GM10266 (cell line): Measurements from ENCODE around the gene GREB1L.

ENCODE experiments used
- DNase-seq: peaks from one replicate; pipeline ENCODE4 v3.0.0; 2012; ENCODE audit errors: extremely low spot score
- TF ChIP-seq, protein P1 (sequence below): IDR thresholded peaks from 2 replicates; pipeline ENCODE4 v1.5.1; 2012; ENCODE audit warnings: mild to moderate bottlenecking, low read depth; ENCODE audit not compliant: control insufficient read depth, insufficient read depth; ENCODE audit errors: missing control alignments

GREB1L gene

DNA sequence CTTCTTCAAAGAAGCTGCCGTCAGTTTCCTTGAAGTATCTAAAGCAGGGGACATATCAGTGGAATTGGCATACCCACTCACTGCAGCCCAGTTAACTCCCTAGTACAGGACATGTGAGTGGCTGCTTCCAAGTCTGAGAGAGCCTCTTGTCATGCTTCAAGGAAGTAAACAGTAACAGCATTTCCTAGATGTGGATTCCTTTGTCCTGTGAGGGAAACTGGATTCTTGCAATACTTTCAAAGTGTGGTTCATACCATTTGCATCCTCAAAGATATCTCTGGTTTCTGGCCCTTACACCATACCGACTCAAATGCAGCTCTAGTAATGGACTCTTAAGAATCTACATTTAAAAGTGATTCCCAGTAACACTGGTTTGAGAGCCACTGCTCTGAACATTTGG is 271.3 kb downstream of the GREB1L start:
- no peak for DNase-seq
- TF ChIP-seq, protein P1, sequence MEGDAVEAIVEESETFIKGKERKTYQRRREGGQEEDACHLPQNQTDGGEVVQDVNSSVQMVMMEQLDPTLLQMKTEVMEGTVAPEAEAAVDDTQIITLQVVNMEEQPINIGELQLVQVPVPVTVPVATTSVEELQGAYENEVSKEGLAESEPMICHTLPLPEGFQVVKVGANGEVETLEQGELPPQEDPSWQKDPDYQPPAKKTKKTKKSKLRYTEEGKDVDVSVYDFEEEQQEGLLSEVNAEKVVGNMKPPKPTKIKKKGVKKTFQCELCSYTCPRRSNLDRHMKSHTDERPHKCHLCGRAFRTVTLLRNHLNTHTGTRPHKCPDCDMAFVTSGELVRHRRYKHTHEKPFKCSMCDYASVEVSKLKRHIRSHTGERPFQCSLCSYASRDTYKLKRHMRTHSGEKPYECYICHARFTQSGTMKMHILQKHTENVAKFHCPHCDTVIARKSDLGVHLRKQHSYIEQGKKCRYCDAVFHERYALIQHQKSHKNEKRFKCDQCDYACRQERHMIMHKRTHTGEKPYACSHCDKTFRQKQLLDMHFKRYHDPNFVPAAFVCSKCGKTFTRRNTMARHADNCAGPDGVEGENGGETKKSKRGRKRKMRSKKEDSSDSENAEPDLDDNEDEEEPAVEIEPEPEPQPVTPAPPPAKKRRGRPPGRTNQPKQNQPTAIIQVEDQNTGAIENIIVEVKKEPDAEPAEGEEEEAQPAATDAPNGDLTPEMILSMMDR = no peak

DNA sequence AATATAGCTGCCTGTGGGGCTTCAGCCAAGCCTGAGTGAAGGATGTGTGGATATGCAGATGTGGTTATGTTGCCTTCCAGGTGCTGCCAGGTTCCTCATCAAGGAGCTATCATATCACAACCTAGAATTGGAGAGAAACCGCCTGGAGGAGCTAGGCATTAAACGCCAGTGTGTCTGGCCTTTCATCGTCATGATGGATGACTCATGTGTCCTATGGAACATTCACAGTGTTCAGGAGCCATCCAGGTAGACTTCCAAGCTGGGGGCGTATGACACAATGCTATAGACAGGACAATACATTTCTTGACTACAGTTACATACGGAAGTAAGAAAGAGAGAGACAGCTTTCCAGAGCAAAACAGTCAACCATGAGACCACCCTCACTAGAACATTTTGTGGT is 271.7 kb downstream of the GREB1L start:
- DNase-seq = no peak
- TF ChIP-seq, protein P1 = no peak

DNA sequence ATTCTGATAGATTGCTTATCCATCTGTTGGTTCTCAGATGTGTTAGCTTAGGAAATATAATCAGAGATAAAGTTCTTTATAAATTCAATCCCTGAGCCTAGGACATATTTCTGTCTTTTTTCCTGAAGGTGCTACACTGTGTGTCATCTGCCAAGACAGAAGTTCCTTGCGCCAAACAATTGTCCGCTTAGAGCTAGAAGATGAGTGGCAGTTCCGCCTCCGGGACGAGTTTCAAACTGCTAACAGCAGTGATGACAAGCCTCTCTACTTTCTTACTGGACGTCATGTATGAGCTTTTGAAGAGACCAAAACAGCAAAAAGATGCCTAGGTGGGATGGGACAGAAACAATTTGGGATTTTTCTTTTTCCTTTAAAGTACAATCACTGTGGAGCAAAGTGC is 280.5 kb downstream of the GREB1L start:
- TF ChIP-seq, protein P1 = no peak
- no peak for DNase-seq

DNA sequence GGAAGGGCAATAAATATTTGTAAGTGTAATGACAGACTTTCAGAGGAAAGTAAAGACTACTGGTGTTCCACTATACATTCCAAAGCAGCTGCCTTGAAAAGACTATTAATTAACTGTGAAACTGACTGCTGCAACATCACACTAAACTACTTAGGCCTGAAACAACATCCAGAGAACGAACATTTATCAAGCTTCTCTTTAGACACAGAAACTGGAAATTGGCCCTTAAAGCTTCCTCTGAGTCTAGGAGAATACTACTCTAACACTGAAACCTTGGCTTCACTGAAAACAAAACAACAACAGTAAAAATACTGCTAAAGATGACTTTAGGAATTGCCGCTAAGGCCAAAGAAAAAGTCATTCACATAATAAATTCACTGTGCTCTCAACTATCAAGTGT is 283.9 kb downstream of the GREB1L start:
- no peak for DNase-seq
- TF ChIP-seq, protein P1 = no peak

DNA sequence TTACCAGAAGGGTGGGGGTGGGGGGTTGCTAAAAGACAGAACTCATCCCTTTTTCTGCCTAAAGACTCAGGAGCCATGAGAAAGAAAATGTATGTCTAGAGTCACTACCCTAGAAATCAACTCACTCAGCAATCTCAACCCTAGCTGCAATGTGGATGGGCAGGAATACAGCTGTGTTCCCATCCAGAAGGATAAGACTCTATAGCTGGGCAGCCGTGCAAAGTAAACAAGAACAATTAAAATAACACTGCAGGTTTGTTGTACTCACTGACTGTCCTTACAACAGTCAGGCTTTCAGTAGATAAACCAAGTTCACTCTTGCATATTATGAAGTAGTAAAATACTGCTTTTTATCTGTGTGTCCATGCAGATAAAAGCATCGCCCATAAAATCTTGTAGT is 284.4 kb downstream of the GREB1L start:
- DNase-seq = no peak
- TF ChIP-seq, protein P1 = no peak

DNA sequence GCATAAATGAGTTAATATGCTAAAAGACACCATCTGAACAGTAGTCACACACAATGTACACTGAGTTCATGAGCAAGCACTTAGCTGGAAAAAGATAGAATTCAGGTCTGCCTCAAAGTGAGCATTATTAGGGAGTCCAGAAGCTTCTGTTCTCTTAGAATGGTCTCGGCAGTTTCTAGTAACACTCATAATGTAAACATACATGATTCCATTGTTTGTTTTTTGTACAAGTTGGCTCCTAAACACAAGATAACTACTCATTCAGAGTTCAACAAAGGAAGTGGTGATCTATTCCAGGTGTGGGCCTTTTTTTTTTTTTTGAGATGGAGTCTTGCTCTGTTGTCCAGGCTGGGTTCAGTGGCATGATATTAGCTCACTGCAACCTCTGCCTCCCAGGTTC is 292.3 kb downstream of the GREB1L start:
- TF ChIP-seq, protein P1 = no peak
- no peak for DNase-seq

DNA sequence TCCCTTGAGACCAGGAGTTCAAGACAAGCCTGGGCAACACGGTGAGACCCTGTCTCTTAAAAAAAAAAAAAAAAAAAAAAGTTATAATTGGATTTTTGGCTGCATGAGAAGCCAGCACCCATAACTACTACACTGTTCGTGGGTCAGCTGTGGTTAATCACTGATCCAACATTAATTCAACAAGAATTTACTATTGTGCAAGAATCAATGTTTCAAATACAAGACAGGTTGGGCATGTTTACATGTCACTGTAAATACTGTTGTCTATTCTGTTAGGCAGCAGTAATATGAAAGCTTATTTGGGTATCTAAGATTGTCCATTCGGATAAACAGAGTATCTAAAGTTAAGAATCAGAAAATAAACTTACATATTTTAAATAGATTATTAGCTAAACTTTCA is 296.2 kb downstream of the GREB1L start:
- TF ChIP-seq, protein P1 = no peak
- no peak for DNase-seq
